SIG-M5 treated with dmso at 0.1 percent for 504 hours (cell line): ENCODE results near the gene CCDC33.

Source experiments
- DNase-seq: peaks from one replicate; lab custom pipeline; 2025; ENCODE audit not compliant: unreplicated experiment; lab: John Stamatoyannopoulos, UW

The CCDC33 gene

DNA sequence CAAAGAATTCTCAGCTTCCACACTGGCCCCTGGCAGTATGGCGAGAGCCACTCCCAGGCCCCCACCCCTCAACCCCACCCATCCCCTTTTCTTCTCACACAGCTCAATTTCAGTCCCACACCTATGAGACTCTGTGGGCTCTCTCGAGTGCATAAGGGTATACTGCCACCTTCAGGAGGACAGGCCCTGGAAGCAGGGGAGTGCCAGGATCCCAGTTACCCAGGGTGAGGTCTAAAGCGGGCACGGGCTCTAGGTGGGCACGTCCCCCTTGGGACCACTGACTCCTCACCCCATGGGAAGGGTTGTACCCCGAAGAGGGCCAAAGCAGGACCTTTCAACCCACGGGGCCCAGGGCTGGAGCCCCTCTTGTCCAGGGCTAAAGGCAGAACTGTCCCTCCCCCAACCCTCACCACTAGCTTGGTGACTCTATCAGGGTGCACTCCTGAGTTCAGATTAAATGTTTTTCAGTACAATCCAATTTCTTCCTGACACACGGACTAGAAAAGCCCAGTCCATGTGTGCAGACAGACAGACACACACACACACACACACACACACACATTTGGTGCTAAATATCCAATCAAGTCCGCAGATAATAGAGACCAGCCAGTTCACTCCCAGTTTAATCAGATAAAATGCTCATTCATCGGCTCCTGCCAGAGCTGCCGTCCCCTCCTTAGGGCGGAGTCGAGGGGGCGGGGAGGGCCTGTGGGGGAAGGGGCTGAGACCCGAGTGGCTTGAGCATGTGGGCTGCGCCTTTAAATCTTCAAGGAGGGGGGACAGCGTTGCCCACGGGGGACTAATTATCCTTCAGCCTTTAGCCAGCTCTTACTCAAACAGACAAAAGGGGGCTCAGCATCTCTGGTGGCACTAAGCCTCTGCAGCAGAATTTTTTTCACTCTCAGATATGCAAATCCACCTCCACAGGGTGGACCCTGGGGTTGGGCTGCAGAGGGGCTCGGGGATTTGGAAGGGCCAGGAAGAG is 72.0 kb downstream of the CCDC33 start:
- peak; percentile 62 for DNase-seq

DNA sequence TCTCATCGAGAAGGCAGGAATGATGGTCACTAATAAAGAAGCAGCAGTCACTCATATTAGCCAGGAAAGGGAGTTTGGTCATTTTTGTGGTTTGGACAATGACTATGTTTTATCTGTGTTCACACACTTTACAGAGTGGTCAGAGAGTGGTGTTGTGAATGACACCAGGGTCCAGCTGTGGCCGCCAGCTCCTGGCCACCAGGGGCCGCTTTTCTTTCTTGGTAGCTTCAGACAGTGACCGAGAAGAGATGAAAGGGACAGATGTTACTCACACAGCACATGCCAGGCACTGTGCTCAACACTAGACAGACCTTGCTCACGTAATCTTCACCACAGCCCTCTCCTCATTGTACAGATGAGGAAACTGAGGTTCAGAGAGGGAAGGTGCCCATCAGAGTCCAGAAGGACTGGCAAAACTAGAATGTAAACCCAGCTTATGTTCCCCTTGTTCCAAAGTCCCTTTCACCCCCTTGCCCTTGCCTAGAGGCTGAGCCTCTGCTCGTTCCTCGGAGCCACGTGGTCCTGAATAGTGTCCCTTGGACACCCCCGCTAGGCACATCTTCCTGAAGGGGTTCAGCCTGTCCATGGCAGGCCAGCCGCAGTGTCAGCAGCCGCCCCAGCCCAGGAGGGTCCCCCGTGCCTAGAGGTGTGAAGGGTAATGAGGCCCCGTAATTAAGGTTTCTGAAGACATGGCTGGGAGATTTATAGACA is 75.8 kb downstream of the CCDC33 start:
- DNase-seq: no peak

DNA sequence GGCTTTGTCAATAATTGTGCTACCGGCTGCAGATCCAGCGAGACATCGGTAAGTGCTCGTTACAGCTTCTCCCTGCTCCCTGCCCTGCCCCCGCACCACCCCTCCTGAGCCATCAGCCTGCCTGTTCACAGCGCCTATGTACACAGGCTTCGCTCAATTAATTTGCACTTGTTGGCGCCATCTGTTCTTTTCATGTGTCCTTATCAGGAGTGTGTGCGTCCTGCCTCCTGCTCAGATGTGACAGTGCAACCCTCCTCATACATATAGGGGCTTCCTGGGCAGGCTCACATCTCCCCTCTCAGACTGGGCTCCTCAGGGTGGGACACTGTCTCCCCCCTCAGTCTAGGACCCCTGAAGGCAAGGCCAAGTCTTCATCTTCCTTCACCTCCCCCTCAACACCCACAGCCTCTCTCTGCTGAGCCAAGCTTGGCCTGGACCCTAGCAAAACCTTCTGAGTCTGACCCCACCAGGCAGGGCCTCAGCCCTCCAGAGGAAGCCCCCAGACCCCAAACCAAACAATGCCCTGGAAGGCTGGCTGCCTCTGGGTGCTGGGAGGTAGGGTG is 76.4 kb downstream of the CCDC33 start:
- DNase-seq: no peak

DNA sequence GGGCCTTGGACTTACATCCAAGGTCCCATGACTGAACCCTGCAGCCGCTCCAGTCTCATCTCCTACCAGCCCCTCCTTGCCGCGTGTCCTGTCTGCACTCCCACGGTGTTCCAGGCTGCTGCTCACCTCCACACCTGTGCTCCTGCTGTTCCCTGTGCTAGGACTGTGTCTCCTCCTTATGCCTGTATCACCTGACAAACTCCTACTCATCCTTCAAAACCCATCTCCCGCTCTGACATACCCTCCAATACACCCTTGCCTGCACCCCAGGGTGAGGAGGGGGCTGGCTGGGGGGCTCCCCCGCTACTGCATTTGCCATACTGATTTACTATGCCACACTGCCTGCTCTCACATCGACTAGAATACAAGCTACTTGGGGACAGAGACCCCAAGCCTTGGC is 77.8 kb downstream of the CCDC33 start:
- DNase-seq: no peak

DNA sequence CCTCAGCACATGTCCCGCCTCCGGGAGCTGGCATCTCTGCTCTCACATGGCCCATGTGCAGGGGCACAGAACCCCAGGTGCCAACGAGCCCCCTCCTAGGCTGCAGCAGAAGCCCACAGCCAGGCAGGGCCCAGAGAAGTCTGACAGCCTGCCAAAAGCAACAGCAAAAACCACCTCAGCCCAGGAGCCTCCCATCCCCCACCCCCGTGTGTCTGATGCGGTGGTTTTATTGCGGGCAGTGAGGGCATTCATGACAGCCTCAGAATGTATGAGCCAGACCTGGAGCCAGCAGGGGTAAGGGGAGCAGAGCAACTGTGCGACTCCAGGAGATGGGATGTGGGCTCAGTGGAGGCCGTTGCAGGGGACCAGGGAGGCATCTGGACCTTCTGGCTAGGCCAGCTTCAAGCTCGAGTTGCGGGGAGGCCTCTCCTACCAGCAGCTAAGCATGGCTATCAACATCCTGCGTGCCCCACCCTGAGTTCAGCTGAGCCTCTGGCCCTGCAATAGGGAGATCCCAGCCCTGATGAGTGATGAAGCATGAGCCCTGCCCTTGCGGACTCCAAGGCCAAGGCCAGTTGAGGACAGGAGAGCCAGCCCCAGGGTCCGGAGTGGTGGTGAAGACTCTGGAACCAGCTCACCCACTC is 78.8 kb downstream of the CCDC33 start:
- no peak for DNase-seq

DNA sequence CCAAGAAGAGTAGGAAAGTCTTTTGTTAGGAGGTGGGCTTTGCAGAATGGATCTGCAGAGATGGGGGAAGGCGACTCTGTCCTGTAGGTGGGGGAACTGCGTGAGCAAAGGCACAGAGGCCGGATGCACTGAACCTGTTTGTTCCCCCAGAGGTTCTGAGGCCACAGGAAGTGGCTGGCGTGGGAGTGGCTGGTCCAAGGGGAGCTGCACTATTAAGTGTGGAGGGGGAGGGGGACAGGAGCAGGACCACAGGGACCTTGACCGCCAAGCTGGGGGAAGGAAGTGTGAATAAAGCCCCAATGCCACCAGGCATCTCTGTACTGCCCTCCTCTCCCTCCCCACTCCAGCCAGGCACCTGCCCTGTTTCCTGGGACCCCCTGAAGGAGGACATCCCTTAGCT is 79.5 kb downstream of the CCDC33 start:
- DNase-seq: no peak

DNA sequence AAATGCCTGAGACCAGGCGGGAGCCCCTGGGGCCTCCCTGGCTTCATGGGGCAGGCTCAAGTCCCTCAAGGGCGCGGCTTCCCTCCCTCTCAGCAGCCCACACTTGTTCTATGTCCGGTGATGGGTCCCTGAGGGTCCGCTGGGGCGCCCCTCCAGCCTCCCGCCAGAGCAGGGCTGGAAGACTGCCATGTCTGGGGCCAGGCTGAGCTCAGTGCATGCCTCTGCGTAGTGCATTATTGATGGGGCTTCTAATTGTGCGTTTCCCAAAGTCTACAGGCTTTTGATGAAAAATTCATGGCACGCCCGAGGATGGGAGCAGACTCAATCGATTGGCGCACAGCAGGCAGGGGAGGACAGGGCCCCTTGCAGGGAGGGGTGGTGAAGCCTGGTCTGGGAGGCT is 80.0 kb downstream of the CCDC33 start:
- DNase-seq: no peak

DNA sequence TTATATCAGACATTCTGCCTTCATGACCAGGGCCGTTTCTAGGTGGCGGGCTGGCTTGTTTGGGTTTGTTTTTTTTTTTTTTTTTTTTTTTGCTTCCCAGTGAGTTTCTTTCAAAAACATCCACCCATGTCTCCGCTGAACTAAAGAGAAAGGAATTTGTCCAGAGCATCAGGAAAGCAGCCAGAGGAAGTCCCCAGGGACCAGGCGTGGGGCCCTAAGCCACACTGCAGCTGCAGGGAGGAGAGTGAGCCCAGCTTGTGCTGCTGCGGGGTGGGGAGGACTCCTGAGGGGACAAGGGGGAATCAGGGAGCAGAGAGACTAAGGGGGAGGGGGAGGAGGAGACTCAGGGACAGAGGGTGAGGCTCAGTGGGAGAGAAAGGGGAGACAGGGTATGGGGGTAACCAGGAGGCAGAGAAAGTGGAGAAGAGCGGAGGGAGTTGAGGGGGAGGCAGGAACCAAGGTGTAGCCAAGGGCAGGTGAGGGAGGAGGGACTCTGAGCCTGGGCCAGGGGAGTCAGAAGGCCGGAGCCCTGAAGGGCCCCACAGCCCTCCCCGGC is 81.8 kb downstream of the CCDC33 start:
- no peak for DNase-seq

DNA sequence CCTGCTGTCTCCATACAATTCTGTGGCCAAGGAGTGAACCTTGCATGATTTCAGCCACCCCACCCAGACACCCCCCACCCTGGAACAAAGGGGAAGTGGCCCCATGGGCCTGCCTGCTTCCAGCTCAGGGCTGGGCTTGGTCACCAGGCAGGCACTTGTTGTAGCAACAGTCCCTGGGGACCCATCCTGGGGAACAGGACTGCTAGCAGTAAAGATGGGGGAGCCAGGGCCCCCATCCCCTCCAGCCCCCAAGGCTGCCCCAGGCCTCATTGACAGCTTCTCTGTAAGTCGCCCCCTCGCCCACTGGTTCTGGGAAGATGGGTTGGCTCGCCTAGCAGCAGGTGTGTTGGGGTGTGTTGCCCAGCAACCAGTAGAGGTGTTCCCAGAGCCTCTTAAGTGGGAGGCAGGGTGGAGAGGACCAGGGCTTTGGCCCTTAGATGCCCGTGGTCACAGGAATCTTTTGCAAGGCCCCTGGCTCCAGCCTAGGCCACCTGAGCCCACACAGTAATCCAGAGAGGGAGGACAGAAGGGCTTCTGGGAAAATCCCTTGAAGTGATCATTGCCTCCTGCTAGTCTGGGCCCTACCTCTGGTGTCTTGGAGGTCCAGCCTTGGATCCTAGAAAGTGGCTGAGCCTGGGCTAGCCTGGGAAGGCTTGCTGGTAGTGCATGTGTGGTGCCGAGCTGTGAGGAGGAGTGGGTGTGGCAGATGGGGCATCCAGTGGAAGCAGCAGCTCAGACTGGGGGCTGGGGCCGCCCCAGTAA is 82.4 kb downstream of the CCDC33 start:
- DNase-seq: no peak

DNA sequence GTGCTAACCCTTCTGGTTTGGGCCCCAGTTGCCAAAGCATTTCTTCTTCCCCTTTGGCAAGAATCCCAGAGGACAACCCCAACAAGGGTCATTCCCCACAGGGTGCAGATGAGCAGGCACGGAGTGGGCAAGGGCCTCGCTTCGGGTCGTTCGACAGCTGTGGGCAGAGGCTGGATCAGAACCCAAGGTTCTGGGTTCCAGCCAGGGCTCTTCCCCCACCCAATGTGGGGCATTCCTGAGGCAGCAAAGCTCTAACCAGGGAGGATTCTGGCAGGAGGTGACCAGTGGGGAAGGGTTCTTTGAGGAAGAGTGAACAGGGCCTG is 83.0 kb downstream of the CCDC33 start:
- DNase-seq: no peak

DNA sequence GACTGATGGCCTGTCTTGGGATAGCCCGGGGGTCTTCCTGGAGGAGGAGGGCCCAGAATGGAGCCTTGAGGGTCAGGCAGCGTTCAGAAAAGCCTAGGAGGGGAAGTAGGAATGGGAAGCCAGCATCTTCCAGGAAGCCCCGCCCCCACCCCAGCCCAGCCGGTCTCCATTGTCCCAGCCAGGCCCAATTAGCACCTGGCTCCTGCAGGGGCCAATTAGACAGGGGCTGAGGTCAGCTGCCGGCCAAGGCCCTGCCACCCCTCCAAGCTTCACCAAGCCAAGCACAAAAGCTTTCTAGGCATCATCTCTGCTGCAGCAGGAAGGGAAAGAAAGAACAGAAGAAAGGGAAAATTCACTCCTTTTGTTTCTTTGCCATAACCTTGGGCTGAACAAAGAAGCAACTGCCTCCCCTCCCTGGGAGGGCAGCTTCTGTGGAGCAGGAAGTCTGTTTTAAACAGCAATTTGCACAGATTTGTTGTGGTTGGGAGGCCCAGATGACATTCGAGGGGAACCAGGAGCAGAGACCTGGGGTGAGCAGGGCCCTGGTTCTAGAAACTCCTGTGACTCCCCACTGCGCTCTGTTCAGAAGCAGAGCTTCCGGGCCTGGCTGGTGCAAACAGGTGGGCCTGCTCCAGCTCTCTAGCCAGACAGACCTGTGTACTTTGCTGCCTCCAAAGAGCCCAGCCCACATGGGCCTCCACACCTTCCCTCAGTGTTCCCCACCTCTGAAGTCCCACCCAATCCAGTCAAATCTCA is 83.6 kb downstream of the CCDC33 start:
- no peak for DNase-seq

DNA sequence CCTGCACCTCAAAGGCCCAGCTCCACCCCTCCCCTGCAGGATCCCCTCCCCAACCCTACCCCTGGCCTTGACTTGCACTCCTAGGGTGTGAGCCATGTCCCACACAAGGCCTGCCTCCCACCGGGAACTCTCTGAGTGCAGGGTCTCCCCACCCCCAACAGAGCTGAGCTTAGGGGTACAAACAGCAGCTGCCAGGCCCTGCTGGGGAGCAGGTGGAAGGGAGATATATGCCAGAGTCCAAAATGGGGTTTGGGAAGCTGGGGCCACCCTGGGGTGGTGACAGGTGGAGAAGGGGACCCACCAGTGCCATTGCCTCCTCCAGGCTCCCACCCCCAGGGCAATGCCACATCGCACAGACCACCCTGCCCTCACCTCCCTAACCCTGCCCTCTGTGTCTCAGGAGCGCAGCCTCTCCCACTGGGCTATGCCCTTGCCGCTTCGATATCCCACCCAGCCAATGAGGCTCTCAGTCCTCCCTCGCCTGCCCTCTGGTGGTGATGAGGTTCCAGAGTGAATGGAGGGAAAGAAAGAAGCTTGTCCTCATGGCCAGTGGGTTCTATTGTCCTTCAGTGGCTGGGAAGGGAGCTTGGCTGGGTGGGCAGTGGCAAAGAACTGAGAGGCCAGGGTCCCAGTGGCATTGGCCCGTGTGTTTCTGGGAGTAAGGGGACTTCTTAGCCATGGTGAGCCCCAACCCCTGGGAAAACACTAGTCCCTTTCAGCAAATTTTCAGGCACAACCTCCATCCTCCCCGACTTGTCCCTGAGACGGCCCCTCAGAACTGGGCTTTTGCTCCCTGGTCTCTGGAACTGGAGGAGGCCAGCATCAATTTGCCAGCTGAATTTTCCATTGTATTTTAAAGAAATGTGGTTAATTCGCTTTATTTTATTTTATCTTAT is 84.5 kb downstream of the CCDC33 start:
- DNase-seq: peak; percentile 11

DNA sequence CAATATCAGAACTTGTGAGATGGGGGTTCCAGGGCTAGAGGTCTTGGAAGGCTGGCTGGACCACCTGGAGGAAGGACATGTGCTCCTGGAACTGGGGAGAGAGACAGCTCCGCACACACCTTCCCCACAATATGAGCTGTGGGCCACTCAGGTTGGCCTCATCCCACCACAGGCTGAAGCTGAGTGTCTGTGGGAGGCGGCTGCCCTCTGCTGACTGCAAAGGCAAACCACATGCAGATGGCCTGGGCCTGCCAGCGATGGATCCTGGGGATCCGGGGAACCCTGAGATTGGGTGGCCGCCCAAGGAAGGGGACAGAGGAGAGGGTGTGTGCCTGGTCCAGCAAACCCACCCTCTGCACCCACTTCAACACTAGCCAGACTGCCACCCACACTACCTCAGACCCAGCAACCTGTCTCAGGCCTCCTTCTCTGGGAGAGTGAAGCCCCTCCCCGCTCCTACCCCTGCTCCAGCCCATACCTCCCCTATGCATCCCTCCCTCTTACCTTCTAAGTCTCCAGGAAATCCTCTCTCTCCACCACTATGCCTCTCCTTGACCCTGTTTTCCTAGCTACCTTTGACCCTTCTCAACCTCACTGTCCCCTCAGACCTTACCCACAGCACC is 86.5 kb downstream of the CCDC33 start:
- DNase-seq: peak; percentile 8

DNA sequence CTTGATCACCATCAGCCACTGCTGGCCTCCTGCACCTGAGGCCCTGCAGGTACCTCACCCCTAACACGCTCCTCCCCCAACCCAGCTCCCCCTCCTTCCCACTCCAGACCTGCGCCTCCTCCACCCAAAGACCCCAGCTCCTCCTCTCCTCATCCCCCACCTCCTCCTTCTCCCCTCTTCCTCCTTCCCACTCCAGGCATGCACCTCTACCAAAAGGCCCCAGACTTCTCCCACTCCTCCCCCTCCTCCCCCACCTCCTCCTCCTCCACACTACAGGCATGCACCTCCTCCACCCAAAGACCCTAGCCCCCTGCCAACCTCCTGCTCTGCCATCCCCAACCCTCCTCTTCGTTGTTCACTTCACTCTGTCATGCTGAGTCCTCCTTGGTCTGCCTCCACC is 88.6 kb downstream of the CCDC33 start:
- DNase-seq: no peak

DNA sequence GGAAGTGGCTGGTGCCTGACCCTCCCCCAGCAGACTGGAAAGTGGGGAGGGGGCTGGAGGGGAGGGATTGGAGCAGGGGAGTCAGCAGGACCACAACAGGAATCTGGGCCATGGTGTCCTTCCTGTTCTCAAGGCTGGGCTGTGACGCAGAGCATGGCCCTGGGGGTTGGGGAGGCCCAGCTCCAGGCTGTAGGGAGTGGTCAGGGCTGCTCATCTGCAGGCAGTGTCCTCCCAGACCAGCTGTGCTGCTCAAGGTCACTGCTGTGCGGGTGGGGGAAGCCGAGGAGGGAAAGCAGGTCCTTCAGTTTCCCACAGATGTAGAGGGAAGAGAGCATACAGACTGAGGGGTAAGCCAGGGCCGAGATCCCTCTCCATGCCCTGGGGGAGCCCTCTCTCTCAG is 90.6 kb downstream of the CCDC33 start:
- DNase-seq: no peak

DNA sequence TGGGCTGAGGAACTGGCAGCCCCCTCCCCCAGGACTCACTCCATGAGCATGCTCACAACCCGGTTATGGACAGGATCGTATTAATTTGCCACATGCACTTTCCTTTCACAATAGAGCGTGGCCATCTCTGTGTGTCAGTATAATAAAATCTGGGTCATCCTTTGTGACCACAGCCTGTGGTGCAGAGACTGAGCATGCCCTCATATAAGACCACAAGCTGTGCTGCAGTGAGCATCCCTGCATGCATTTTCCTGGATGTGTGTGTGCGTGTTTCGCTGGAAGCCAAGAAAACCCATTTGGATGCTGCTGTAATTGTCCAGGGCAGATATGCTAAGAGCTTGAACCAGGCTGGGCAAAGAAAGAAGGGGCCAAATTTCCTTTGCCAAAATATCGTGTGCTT is 91.6 kb downstream of the CCDC33 start:
- DNase-seq: no peak

DNA sequence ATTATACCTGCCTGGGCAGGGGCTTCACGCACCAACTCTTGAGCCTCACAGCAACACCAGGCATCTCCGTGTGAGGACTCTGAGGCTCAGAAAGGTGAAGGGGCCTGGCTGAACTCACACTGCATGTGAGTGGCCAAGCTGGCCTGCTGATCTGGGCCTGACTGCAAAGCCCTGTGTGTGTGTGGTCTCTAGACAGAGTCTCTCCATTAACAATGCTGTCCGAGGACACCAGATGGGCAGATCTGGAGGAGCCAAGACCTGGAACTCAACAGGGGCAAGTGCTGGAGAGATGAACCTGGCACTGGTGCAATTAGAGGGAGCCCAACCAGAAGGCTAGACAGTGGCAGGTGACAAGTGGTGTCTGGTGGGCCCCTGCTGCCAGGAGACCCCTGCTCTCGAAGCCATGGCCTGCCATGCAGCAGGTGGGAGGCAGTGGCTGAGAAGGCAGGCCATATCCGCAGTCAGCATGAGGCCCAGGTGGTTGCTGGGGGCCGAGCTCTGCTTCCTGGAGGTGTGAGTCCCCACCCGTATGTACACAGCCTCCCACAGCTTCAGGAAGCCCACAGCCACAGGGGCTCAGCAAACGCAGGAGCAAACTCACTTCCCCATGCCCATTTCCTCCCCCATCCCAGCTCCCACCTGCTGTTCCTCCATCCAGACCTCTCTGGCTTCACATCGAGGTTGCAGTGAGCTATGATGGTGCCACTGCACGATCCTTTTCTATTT is 92.4 kb downstream of the CCDC33 start:
- no peak for DNase-seq
